ENCODE data around the gene AP3B1. TPM values are rescaled to one million over a fixed set of nuclear protein-coding genes. Genes with fewer than 3 reads are reported as not detected.
A peak's percentile ranks its signal among the peaks of the same experiment; 100 is the strongest.

Gene AP3B1
- total RNA-seq, 1 donor, result 113 TPM

DNA sequence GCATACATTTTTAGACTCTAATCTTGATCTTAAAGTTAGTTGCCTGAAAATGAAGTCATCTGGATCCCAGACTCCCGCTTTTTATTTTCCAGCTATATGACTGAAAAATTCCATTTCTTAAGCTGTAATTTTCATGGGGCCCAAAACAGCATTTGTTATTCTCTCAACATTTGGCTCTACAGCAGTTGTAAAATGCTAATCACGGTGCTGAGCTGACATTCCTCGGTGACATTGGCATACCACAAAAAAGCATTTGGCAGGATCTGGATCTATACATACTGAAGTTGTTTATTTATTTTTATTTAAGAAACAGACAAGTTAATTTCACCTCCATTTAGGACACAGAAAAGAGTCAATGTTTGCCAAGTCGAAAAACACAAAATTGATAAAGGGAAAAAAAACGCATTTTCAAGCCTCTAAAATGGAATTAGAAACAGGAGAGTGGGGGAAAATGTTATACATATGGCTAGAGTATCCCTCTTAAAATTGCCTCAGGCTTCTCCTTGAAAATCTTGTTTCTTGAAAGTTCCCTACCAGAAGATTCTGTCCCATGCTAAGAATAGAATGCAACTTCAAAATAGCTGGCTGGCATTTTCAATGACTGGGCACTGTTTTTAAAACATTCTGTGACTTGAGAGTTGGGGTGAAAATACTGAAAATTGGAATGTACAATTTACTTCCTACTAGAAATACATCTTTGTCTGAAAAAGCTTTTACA lies 310.9 kb downstream of the AP3B1 start:
- no peak for DNase-seq (ENCODE audit: low read depth)
- TF ChIP-seq, protein P1, sequence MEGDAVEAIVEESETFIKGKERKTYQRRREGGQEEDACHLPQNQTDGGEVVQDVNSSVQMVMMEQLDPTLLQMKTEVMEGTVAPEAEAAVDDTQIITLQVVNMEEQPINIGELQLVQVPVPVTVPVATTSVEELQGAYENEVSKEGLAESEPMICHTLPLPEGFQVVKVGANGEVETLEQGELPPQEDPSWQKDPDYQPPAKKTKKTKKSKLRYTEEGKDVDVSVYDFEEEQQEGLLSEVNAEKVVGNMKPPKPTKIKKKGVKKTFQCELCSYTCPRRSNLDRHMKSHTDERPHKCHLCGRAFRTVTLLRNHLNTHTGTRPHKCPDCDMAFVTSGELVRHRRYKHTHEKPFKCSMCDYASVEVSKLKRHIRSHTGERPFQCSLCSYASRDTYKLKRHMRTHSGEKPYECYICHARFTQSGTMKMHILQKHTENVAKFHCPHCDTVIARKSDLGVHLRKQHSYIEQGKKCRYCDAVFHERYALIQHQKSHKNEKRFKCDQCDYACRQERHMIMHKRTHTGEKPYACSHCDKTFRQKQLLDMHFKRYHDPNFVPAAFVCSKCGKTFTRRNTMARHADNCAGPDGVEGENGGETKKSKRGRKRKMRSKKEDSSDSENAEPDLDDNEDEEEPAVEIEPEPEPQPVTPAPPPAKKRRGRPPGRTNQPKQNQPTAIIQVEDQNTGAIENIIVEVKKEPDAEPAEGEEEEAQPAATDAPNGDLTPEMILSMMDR (IDR thresholded peaks at IDR 0.05; ENCODE audit: insufficient read depth, low read depth, low read length), result no peak
- no peak overlapping the region for H3K4me3 ChIP-seq (ENCODE audit: low read depth, low read length)

DNA sequence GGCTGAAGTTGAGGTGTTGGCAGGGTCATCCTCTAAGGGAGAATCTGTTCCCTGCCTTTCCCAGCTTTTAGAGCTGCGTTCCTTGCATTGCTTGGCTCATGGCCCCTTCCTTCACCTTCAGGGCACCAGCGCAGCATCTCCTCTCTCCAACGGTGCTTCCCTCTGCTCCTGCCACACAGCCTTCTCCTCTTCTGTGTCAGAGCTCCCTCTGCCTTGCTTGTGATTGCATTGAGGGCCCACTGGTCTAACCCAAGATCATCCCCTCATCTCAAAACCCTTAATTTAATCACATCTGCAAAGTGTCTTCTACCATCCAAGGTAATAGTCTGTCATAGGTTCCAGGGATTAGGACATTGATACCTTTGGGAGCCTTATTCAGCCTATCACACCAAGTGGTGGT lies 312.7 kb downstream of the AP3B1 start:
- no peak overlapping the region for H3K4me3 ChIP-seq (ENCODE audit: low read depth, low read length)
- DNase-seq (ENCODE audit: low read depth), result no peak
- TF ChIP-seq, protein P1 (IDR thresholded peaks at IDR 0.05; ENCODE audit: insufficient read depth, low read depth, low read length), result no peak

DNA sequence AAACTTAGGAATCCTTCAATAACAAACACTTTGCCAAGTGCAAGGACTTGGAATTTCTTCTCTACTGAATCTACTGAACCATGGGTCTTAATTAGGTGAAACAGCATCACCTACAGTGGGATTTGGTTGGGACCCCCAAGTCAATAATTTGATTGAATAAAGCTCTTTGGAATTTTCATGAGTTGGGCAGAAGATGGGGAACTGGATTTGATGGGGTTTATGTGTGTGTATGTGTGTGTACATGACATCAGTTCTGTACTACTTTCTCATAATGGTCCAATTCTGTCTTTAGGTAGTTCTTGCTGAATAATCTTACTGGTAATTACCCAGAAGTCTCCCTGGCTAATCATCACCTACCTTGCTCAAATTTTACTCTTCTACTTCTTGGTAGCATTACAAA lies 319.9 kb downstream of the AP3B1 start:
- H3K4me3 ChIP-seq (ENCODE audit: low read depth, low read length), result no peak overlapping the region
- no peak for DNase-seq (ENCODE audit: low read depth)
- TF ChIP-seq, protein P1 (IDR thresholded peaks at IDR 0.05; ENCODE audit: insufficient read depth, low read depth, low read length), result no peak

DNA sequence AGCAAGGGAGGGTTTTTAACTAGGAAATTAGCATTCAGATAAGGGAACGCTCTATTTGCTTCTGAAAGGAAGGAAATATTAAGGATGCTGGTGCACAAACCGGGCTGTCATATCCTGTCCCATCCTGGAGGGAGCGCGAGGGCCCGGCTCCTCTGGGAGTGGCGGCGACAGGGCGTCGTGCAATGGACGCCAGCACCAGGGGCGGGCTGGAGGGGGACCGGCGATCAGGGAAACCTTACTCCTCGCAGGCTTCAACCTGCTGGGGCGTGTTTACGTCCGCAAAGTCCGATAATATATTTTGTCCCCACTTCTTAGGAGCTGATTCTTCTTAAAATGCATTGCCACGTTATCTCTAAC lies 321.3 kb downstream of the AP3B1 start:
- DNase-seq (ENCODE audit: low read depth), result no peak
- H3K4me3 ChIP-seq (ENCODE audit: low read depth, low read length), result no peak overlapping the region
- TF ChIP-seq, protein P1 (IDR thresholded peaks at IDR 0.05; ENCODE audit: insufficient read depth, low read depth, low read length), result no peak

DNA sequence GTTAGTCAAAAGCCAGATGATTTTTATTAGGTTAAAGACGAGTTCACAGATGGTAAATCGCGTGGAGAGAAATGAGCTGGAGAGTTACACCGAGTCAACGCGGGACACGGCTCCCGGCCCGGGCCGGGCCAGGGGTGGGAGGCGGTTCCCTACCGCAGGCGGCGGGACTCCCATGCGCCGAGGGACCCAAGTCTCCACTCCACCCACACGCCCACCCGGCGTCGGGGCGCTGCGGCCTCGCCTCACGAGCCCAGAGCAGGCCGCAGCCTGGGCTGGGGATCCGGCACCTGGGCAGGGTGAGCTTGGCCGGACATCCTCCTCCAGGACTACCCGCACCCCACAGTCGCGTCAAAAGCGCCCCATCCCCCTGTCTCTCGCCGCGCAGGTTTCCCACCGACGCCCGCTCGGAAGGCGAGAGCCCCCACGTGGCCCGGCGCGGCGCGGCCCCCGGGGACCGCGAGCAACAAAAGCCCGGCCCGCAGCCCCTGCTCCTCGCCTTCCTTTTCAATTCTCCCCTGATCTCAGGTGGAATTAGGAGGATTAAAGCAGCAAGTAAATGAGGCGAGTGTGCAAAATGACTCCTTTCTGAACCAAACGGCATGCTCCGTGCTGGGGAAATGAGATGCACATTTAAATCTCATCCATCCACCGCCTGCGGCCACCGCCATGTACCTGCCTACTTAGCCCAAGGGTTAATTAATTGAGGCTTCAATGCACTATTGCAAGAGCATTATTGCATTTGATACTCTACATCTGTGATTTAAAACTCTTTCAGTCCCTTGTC lies 321.8 kb downstream of the AP3B1 start:
- peak overlapping the region; percentile 24 for H3K4me3 ChIP-seq (ENCODE audit: low read depth, low read length)
- TF ChIP-seq, protein P1 (IDR thresholded peaks at IDR 0.05; ENCODE audit: insufficient read depth, low read depth, low read length), result peak; percentile 34
- DNase-seq (ENCODE audit: low read depth), result no peak

DNA sequence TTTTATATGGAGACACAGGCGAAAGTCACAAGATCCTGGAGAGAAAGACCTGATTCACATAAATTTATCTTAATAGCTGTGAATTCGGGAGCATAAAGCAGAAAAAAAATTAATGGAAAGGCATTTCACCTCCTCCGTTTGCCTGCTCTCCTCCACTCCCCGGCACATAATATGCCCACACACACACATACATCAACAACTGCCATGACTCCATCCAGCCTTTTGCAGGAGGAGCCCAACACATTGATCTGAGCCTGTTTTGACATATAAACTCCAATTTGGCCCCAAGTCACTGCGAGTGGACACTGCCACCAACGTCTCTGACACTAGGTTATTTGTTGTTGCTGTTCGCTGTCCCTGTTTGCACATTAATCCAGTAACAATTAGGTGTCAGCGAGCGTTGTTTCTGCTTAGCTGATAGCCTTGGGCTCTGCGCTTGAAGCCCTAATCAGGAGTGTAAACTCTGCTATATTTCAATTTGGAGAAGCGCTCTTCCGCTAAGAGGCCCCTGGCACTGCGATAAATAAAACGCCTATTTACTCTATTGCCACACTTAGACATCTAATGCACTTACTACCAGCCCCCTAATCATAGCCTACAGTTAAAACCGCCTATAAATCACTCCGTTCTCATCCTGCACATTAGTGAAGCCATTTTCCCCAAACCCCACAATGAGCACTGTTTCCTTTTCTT lies 322.6 kb downstream of the AP3B1 start:
- no peak for DNase-seq (ENCODE audit: low read depth)
- TF ChIP-seq, protein P1 (IDR thresholded peaks at IDR 0.05; ENCODE audit: insufficient read depth, low read depth, low read length), result no peak

More for the DNA sequence above, 322.6 kb downstream of the AP3B1 start:
- peak overlapping the region; percentile 24 for H3K4me3 ChIP-seq (ENCODE audit: low read depth, low read length)

All from fibroblast of villous mesenchyme (primary cell).